Natural killer cell (primary cell): ENCODE data around the gene ACAD8. TPM values are rescaled to one million over a fixed set of nuclear protein-coding genes. Genes with fewer than 3 reads are reported as not detected.

Source experiments
- ATAC-seq, 3 donors: fragments of 150-1000 bp in 2 of 3; fragments of 200-7000 bp in 1 of 3; cut with Tn5 transposase; 1 replicate in 1 of 3; 2 replicates in 2 of 3; pipeline ENCODE4 v1.10.0; 2021; ENCODE audit warnings: mild to moderate bottlenecking in 2 of 3, moderate library complexity in 2 of 3
- DNase-seq, 2 donors: peaks; one replicate each; pipeline versions ENCODE4 v3.0.0 to v3.0.0-alpha.2; 2013 to 2021; ENCODE audit warnings: mixed read lengths in 1 of 2
- H3K27ac ChIP-seq: one replicate; pipeline ENCODE4 v1.5.1; 2013; ENCODE audit warnings: mild to moderate bottlenecking, low read length
- H3K27me3 ChIP-seq: one replicate; pipeline ENCODE4 v1.6.1; 2013; ENCODE audit warnings: low read length; ENCODE audit not compliant: control insufficient read depth, insufficient read depth
- H3K36me3 ChIP-seq: one replicate; pipeline ENCODE4 v1.6.1; 2013; ENCODE audit warnings: low read length; ENCODE audit not compliant: control insufficient read depth, insufficient read depth
- H3K4me1 ChIP-seq: one replicate; pipeline ENCODE4 v1.6.1; 2013; ENCODE audit warnings: low read length; ENCODE audit not compliant: control insufficient read depth, insufficient read depth
- H3K4me3 ChIP-seq: one replicate; pipeline ENCODE4 v1.5.1; 2013; ENCODE audit warnings: low read length
- H3K9me3 ChIP-seq: one replicate; pipeline ENCODE4 v1.6.1; 2013; ENCODE audit warnings: low read length; ENCODE audit not compliant: control insufficient read depth, insufficient read depth
- H3K27ac Mint-ChIP-seq, 2 donors: one replicate each; pipeline ENCODE4 v1.8.0; 2022; ENCODE audit warnings: mild to moderate bottlenecking in 2 of 2, mixed read lengths in 2 of 2, moderate library complexity in 1 of 2
- H3K27me3 Mint-ChIP-seq, 2 donors: one replicate each; pipeline ENCODE4 v1.8.0; 2022; ENCODE audit warnings: low read depth in 2 of 2, mixed read lengths in 2 of 2
- H3K36me3 Mint-ChIP-seq: one replicate; pipeline ENCODE4 v1.8.0; 2022; ENCODE audit warnings: mixed read lengths
- H3K4me1 Mint-ChIP-seq, 2 donors: one replicate each; pipeline ENCODE4 v1.8.0; 2022; ENCODE audit warnings: mixed read lengths in 2 of 2
- H3K4me3 Mint-ChIP-seq: one replicate; pipeline ENCODE4 v1.8.0; 2022; ENCODE audit warnings: mild to moderate bottlenecking, moderate library complexity, mixed read lengths
- H3K9me3 Mint-ChIP-seq, 2 donors: one replicate each; pipeline ENCODE4 v1.8.0; 2022; ENCODE audit warnings: mixed read lengths in 2 of 2
- CTCF ChIP-seq: fragments of 200-600 bp; IDR thresholded peaks from one replicate; pipeline ENCODE4 v1.8.0; 2022; ENCODE audit warnings: antibody characterized with exemption
- WGBS: methylation state at CpG from one replicate; pipeline ENCODE4 v1.1.7; 2013; ENCODE audit warnings: missing lambda C conversion rate; ENCODE audit not compliant: insufficient coverage; 5-methylcytosine and 5-hydroxymethylcytosine counted together
- intact Hi-C: fragments of 100-400 bp; cut with micrococcal nuclease; formaldehyde crosslinking; loops from one replicate; pipeline ENCODE4 v1.14.2; 2022
- total RNA-seq, 4 donors: library from RNA; stranded (reverse); fragments of 120-200 nt in 1 of 4; gene quantifications; one replicate each; pipeline versions ENCODE4 v1.2.3 to v1.2.4, GENCODE V29; 2013 to 2022

The ACAD8 gene
- total RNA-seq, 3 donors from 2014 or later (not counting 1 experiment from before 2014, with no cell fraction given) = 24.3 to 42.5 (median 39.3) TPM

GRCh38 chr11:134261626-134262488 lies 8.5 kb downstream of the ACAD8 start:
- 88% methylated on average over 14 of the region's 14 CpGs for WGBS
- H3K9me3 Mint-ChIP-seq = no peaks in the 10 kb centered on the region
- peak in 1 of 3 donors; percentile 50 for ATAC-seq
- Histone ChIP-seq H3K36me3 (peaks cover 48% of the 10 kb centered on the region), H3K4me1 (peaks cover 7% of the 10 kb centered on the region), H3K27me3 (no peaks in the 10 kb centered on the region), H3K4me3 (no peak overlapping the region), H3K27ac (no peak overlapping the region), H3K9me3 (no peaks in the 10 kb centered on the region)
- H3K27me3 Mint-ChIP-seq = no peaks in the 10 kb centered on the region
- intact Hi-C loops = no loop called here
- H3K36me3 Mint-ChIP-seq = peaks cover 7% of the 10 kb centered on the region
- no peak for TF ChIP-seq CTCF
- no peak overlapping the region for H3K4me3 Mint-ChIP-seq
- peaks cover 0 to 4% of the 10 kb centered on the region in 2 donors for H3K4me1 Mint-ChIP-seq
- no peak overlapping the region for H3K27ac Mint-ChIP-seq
- DNase-seq = peak in 1 of 2 donors; percentile 69

- Mint-ChIP-seq H3K9me3 (no peaks in the 10 kb centered on the region), H3K4me3 (no peak overlapping the region), H3K36me3 (no peaks in the 10 kb centered on the region), H3K4me1 (peaks cover 2 to 7% of the 10 kb centered on the region in 2 donors), H3K27ac (no peak overlapping the region), H3K27me3 (peaks cover 0 to 4% of the 10 kb centered on the region in 2 donors)
- Histone ChIP-seq H3K36me3 (peaks cover 31% of the 10 kb centered on the region), H3K4me1 (peaks cover 13% of the 10 kb centered on the region), H3K27ac (no peak overlapping the region), H3K27me3 (no peaks in the 10 kb centered on the region), H3K9me3 (no peaks in the 10 kb centered on the region), H3K4me3 (no peak overlapping the region)
- ATAC-seq = no peak
- no peak for TF ChIP-seq CTCF
- intact Hi-C loops = no loop called here
- 93% methylated on average over 7 of the region's 7 CpGs for WGBS
- no peak for DNase-seq
Measured at GRCh38 chr11:134264966-134265764, 11.8 kb downstream of the ACAD8 start.

GRCh38 chr11:134266440-134266839 lies 13.1 kb downstream of the ACAD8 start:
- no peak for ATAC-seq
- intact Hi-C loops = no loop called here
- H3K9me3 ChIP-seq = no peaks in the 10 kb centered on the region
- no peak for DNase-seq
- peaks cover 7 to 11% of the 10 kb centered on the region in 2 donors for H3K27me3 Mint-ChIP-seq
- H3K36me3 ChIP-seq = peaks cover 22% of the 10 kb centered on the region
- TF ChIP-seq CTCF = no peak
- no peaks in the 10 kb centered on the region for H3K9me3 Mint-ChIP-seq
- peaks cover 10 to 14% of the 10 kb centered on the region in 2 donors for H3K4me1 Mint-ChIP-seq
- no peak overlapping the region for H3K27ac ChIP-seq
- WGBS = 78% methylated on average over 5 of the region's 5 CpGs
- H3K4me1 ChIP-seq = peaks cover 18% of the 10 kb centered on the region
- H3K27ac Mint-ChIP-seq = no peak overlapping the region
- H3K36me3 Mint-ChIP-seq = no peaks in the 10 kb centered on the region
- H3K4me3 ChIP-seq = no peak overlapping the region
- no peak overlapping the region for H3K4me3 Mint-ChIP-seq
- no peaks in the 10 kb centered on the region for H3K27me3 ChIP-seq
